Activated T-helper 1 cell treated with Interleukin-2 at 50 U/mL for 16 hours (primary cell): ENCODE results near the gene FAM221B.

Experiments
- DNase-seq: peaks from one replicate; pipeline ENCODE4 v3.0.0-alpha.2; 2020; ENCODE audit warnings: low read depth

Gene FAM221B

GRCh38 chr9:35820076-35820475, 8.5 kb downstream of the FAM221B start:
- DNase-seq, result no peak

GRCh38 chr9:35818341-35818740, 10.2 kb downstream of the FAM221B start:
- DNase-seq, result no peak

- DNase-seq, result no peak
These were observed 11.8 kb downstream of the FAM221B start for GRCh38 chr9:35816708-35817107.

- peak; percentile 92 for DNase-seq
These were observed 13.5 kb downstream of the FAM221B start, which contains the start of gene HINT2 for GRCh38 chr9:35814841-35815543. Gene HINT2, minus strand, starts transcription at chr9:35815042. Its CDS starts 63 bp downstream, at chr9:35814979.

- DNase-seq, result peak; percentile 15
These were observed 14.3 kb downstream of the FAM221B start for GRCh38 chr9:35814106-35814840.

- no peak for DNase-seq
These were observed 15.0 kb downstream of the FAM221B start for GRCh38 chr9:35813434-35814105.

GRCh38 chr9:35812025-35812602, 16.4 kb downstream of the FAM221B start, which contains the start of gene SPAG8:
Gene SPAG8, minus strand, starts transcription at chr9:35812262. Its CDS starts 115 bp downstream, at chr9:35812147.
- DNase-seq, result peak; percentile 90

- no peak for DNase-seq
These were observed 17.0 kb downstream of the FAM221B start for GRCh38 chr9:35811381-35812024.

- DNase-seq, result no peak
These were observed 18.4 kb downstream of the FAM221B start for GRCh38 chr9:35810122-35810521.

- DNase-seq, result no peak
These were observed 20.1 kb downstream of the FAM221B start for GRCh38 chr9:35808433-35808832.

GRCh38 chr9:35806101-35806500, 22.4 kb downstream of the FAM221B start:
- DNase-seq, result no peak

- no peak for DNase-seq
These were observed 27.0 kb downstream of the FAM221B start for GRCh38 chr9:35801328-35802128.

- DNase-seq, result no peak
These were observed 28.0 kb downstream of the FAM221B start for GRCh38 chr9:35800530-35800929.

- DNase-seq, result no peak
These were observed 29.7 kb downstream of the FAM221B start for GRCh38 chr9:35798658-35799374.

- DNase-seq, result no peak
These were observed 31.0 kb downstream of the FAM221B start for GRCh38 chr9:35797311-35798109.

GRCh38 chr9:35795695-35796094, 32.8 kb downstream of the FAM221B start:
- no peak for DNase-seq

- no peak for DNase-seq
These were observed 35.1 kb downstream of the FAM221B start for GRCh38 chr9:35793461-35793860.

GRCh38 chr9:35792826-35793225, 35.7 kb downstream of the FAM221B start:
- DNase-seq, result no peak

- no peak for DNase-seq
These were observed 36.3 kb downstream of the FAM221B start for GRCh38 chr9:35792024-35792813.
